Measurements from ENCODE around the gene FBXO2.

Gene FBXO2

GRCh38 chr1:11629184-11630016 lies 24.8 kb downstream of the FBXO2 start:
- Mint-ChIP-seq H3K27ac (no peak overlapping the region), H3K36me3 (ENCODE audit: low read depth) (no peaks in the 10 kb centered on the region), H3K27me3 (ENCODE audit: low read depth, poor library complexity) (peaks cover 76% of the 10 kb centered on the region), H3K9me3 (no peaks in the 10 kb centered on the region), H3K4me1 (peaks cover 22% of the 10 kb centered on the region), H3K4me3 (no peak overlapping the region)
- TF ChIP-seq CTCF (IDR thresholded peaks at IDR 0.05), result no peak
- peak; percentile 64 for DNase-seq

- Mint-ChIP-seq H3K9me3 (no peaks in the 10 kb centered on the region), H3K27me3 (ENCODE audit: low read depth, poor library complexity) (peaks cover 70% of the 10 kb centered on the region), H3K27ac (no peak overlapping the region), H3K36me3 (ENCODE audit: low read depth) (no peaks in the 10 kb centered on the region), H3K4me3 (no peak overlapping the region), H3K4me1 (peaks cover 17% of the 10 kb centered on the region)
- DNase-seq, result no peak
- TF ChIP-seq CTCF (IDR thresholded peaks at IDR 0.05), result no peak
Observed at GRCh38 chr1:11628767-11629166, 25.5 kb downstream of the FBXO2 start.

- H3K36me3 Mint-ChIP-seq (ENCODE audit: low read depth), result no peaks in the 10 kb centered on the region
- H3K9me3 Mint-ChIP-seq, result no peaks in the 10 kb centered on the region
- H3K27me3 Mint-ChIP-seq (ENCODE audit: low read depth, poor library complexity), result peaks cover 68% of the 10 kb centered on the region
- no peak overlapping the region for H3K27ac Mint-ChIP-seq
- peaks cover 17% of the 10 kb centered on the region for H3K4me1 Mint-ChIP-seq
- no peak for TF ChIP-seq CTCF (IDR thresholded peaks at IDR 0.05)
- H3K4me3 Mint-ChIP-seq, result no peak overlapping the region
- DNase-seq, result no peak
Observed at GRCh38 chr1:11626551-11626950, 27.7 kb downstream of the FBXO2 start.

GRCh38 chr1:11623702-11624101 lies 30.5 kb downstream of the FBXO2 start:
- Mint-ChIP-seq H3K27ac (no peak overlapping the region), H3K4me1 (peaks cover under 1% of the 10 kb centered on the region), H3K36me3 (ENCODE audit: low read depth) (no peaks in the 10 kb centered on the region), H3K9me3 (no peaks in the 10 kb centered on the region), H3K4me3 (no peak overlapping the region), H3K27me3 (ENCODE audit: low read depth, poor library complexity) (peaks cover 73% of the 10 kb centered on the region)
- DNase-seq, result no peak
- no peak for TF ChIP-seq CTCF (IDR thresholded peaks at IDR 0.05)

GRCh38 chr1:11622398-11622797 lies 31.8 kb downstream of the FBXO2 start:
- Mint-ChIP-seq H3K27me3 (ENCODE audit: low read depth, poor library complexity) (peaks cover 77% of the 10 kb centered on the region), H3K36me3 (ENCODE audit: low read depth) (no peaks in the 10 kb centered on the region), H3K4me1 (no peaks in the 10 kb centered on the region), H3K9me3 (no peaks in the 10 kb centered on the region), H3K4me3 (no peak overlapping the region), H3K27ac (no peak overlapping the region)
- no peak for TF ChIP-seq CTCF (IDR thresholded peaks at IDR 0.05)
- DNase-seq, result no peak

GRCh38 chr1:11620924-11621323 lies 33.3 kb downstream of the FBXO2 start:
- no peak for TF ChIP-seq CTCF (IDR thresholded peaks at IDR 0.05)
- Mint-ChIP-seq H3K4me3 (no peak overlapping the region), H3K27ac (no peak overlapping the region), H3K9me3 (no peaks in the 10 kb centered on the region), H3K4me1 (no peaks in the 10 kb centered on the region), H3K36me3 (ENCODE audit: low read depth) (no peaks in the 10 kb centered on the region), H3K27me3 (ENCODE audit: low read depth, poor library complexity) (peaks cover 76% of the 10 kb centered on the region)
- no peak for DNase-seq

Data from nephron progenitor cell (in vitro differentiated cells).